NCI-H2227 treated with DMSO at 0.1 percent for 48 hours (cell line): ENCODE results near the gene DNTTIP2.
"Not testable (repeated sequence)": the region's sequence is repeated elsewhere in the genome, so short reads cannot be mapped to it uniquely, and the experiment has no call there.

Experiments used
- DNase-seq: peaks from one replicate; lab custom pipeline; 2025; lab: John Stamatoyannopoulos, UW

The DNTTIP2 gene

GRCh38 chr1:93874025-93874651 lies 4.9 kb downstream of the DNTTIP2 start:
- DNase-seq, result peak; percentile 16

- DNase-seq, result no peak
Observed at GRCh38 chr1:93871366-93871765, 7.6 kb downstream of the DNTTIP2 start.

- no peak for DNase-seq
Observed at GRCh38 chr1:93869653-93870052, 9.4 kb downstream of the DNTTIP2 start.

GRCh38 chr1:93868492-93868891 lies 10.5 kb downstream of the DNTTIP2 start:
- DNase-seq, result not testable (repeated sequence)

- DNase-seq, result no peak
Observed at GRCh38 chr1:93865253-93865652, 13.8 kb downstream of the DNTTIP2 start.

- DNase-seq, result no peak
Observed at GRCh38 chr1:93864175-93864574, 14.8 kb downstream of the DNTTIP2 start.

- DNase-seq, result not testable (repeated sequence)
Observed at GRCh38 chr1:93857653-93858052, 21.4 kb downstream of the DNTTIP2 start.

- not testable (repeated sequence) for DNase-seq
Observed at GRCh38 chr1:93855983-93856382, 23.0 kb downstream of the DNTTIP2 start.

GRCh38 chr1:93853940-93854339 lies 25.1 kb downstream of the DNTTIP2 start:
- DNase-seq, result no peak

GRCh38 chr1:93851878-93852277 lies 27.1 kb downstream of the DNTTIP2 start:
- no peak for DNase-seq

- no peak for DNase-seq
Observed at GRCh38 chr1:93851327-93851712, 27.7 kb downstream of the DNTTIP2 start.

- peak; percentile 18 for DNase-seq
Observed at GRCh38 chr1:93850687-93851326, 28.2 kb downstream of the DNTTIP2 start.

GRCh38 chr1:93848350-93848883 lies 30.6 kb downstream of the DNTTIP2 start:
- no peak for DNase-seq

- peak; percentile 73 for DNase-seq
Observed at GRCh38 chr1:93847811-93848288, 31.2 kb downstream of the DNTTIP2 start.

GRCh38 chr1:93846992-93847810 lies 31.8 kb downstream of the DNTTIP2 start:
- peak; percentile 95 for DNase-seq

- peak; percentile 91 for DNase-seq
Observed at GRCh38 chr1:93846206-93846991, 32.6 kb downstream of the DNTTIP2 start.

- peak; percentile 67 for DNase-seq
Observed at GRCh38 chr1:93845538-93846205, 33.3 kb downstream of the DNTTIP2 start.

- peak; percentile 68 for DNase-seq
Observed at GRCh38 chr1:93844262-93845045, 34.6 kb downstream of the DNTTIP2 start.

GRCh38 chr1:93842750-93843500 lies 36.1 kb downstream of the DNTTIP2 start:
- no peak for DNase-seq

- no peak for DNase-seq
Observed at GRCh38 chr1:93841771-93842170, 37.2 kb downstream of the DNTTIP2 start.
